ENCODE data around the gene CAPS2. TPM values are rescaled to one million over a fixed set of nuclear protein-coding genes. Genes with fewer than 3 reads are reported as not detected.

Gene CAPS2
- total and polyA plus RNA-seq, 3 experiments from 2014 or later = 1.9 to 2.6 (median 2.5) TPM

GRCh38 chr12:75302225-75302624, 27.9 kb downstream of the CAPS2 start:
- CTCF ChIA-PET = no interaction called here
- Mint-ChIP-seq H3K9me3 (no peaks in the 10 kb centered on the region), H3K27ac (no peak overlapping the region), H3K4me3 (no peak overlapping the region), H3K4me1 (no peaks in the 10 kb centered on the region), H3K27me3 (peaks cover 0 to 3% of the 10 kb centered on the region in 2 donors), H3K36me3 (peaks cover 0 to 5% (median 0%) of the 10 kb centered on the region in 3 donors)
- no peak for DNase-seq
- Histone ChIP-seq H3K27ac (ENCODE audit: low read depth, low read length) (no peak overlapping the region), H3K36me3 (ENCODE audit: insufficient read depth, low read length) (no peaks in the 10 kb centered on the region), H3K4me1 (ENCODE audit: insufficient read depth, low read length) (no peaks in the 10 kb centered on the region), H3K27me3 (ENCODE audit: insufficient read depth, low read length, poor library complexity, severe bottlenecking) (no peaks in the 10 kb centered on the region), H3K4me3 (ENCODE audit: low read length) (no peak overlapping the region), H3K9me3 (ENCODE audit: low read length) (no peaks in the 10 kb centered on the region)
- POLR2A ChIA-PET = no interaction called here

GRCh38 chr12:75294797-75295196, 35.3 kb downstream of the CAPS2 start:
- Mint-ChIP-seq H3K4me3 (no peak overlapping the region), H3K9me3 (no peaks in the 10 kb centered on the region), H3K4me1 (no peaks in the 10 kb centered on the region), H3K36me3 (no peaks in the 10 kb centered on the region), H3K27ac (no peak overlapping the region), H3K27me3 (peaks cover 0 to 3% of the 10 kb centered on the region in 2 donors)
- Histone ChIP-seq H3K36me3 (ENCODE audit: insufficient read depth, low read length) (no peaks in the 10 kb centered on the region), H3K9me3 (ENCODE audit: low read length) (no peaks in the 10 kb centered on the region), H3K4me1 (ENCODE audit: insufficient read depth, low read length) (no peaks in the 10 kb centered on the region), H3K4me3 (ENCODE audit: low read length) (no peak overlapping the region), H3K27me3 (ENCODE audit: insufficient read depth, low read length, poor library complexity, severe bottlenecking) (no peaks in the 10 kb centered on the region), H3K27ac (ENCODE audit: low read depth, low read length) (no peak overlapping the region)
- ChIA-PET CTCF (no interaction called here), POLR2A (no interaction called here)
- no peak for DNase-seq

GRCh38 chr12:75294336-75294735, 35.8 kb downstream of the CAPS2 start:
- Mint-ChIP-seq H3K4me1 (no peaks in the 10 kb centered on the region), H3K27ac (no peak overlapping the region), H3K36me3 (no peaks in the 10 kb centered on the region), H3K9me3 (no peaks in the 10 kb centered on the region), H3K27me3 (peaks cover 0 to 3% of the 10 kb centered on the region in 2 donors), H3K4me3 (no peak overlapping the region)
- no peaks in the 10 kb centered on the region for H3K9me3 ChIP-seq (ENCODE audit: low read length)
- no peak for DNase-seq
- no peaks in the 10 kb centered on the region for H3K27me3 ChIP-seq (ENCODE audit: insufficient read depth, low read length, poor library complexity, severe bottlenecking)
- no peak overlapping the region for H3K27ac ChIP-seq (ENCODE audit: low read depth, low read length)
- H3K36me3 ChIP-seq (ENCODE audit: insufficient read depth, low read length) = no peaks in the 10 kb centered on the region
- CTCF ChIA-PET = no interaction called here
- H3K4me3 ChIP-seq (ENCODE audit: low read length) = no peak overlapping the region
- POLR2A ChIA-PET = no interaction called here
- H3K4me1 ChIP-seq (ENCODE audit: insufficient read depth, low read length) = no peaks in the 10 kb centered on the region

- H3K27ac Mint-ChIP-seq = no peak overlapping the region
- no peak for DNase-seq
- Histone ChIP-seq H3K36me3 (ENCODE audit: insufficient read depth, low read length) (no peaks in the 10 kb centered on the region), H3K4me3 (ENCODE audit: low read length) (no peak overlapping the region), H3K27me3 (ENCODE audit: insufficient read depth, low read length, poor library complexity, severe bottlenecking) (no peaks in the 10 kb centered on the region), H3K9me3 (ENCODE audit: low read length) (no peaks in the 10 kb centered on the region), H3K27ac (ENCODE audit: low read depth, low read length) (no peak overlapping the region), H3K4me1 (ENCODE audit: insufficient read depth, low read length) (no peaks in the 10 kb centered on the region)
- H3K4me3 Mint-ChIP-seq = no peak overlapping the region
- CTCF ChIA-PET = no interaction called here
- H3K4me1 Mint-ChIP-seq = no peaks in the 10 kb centered on the region
- no peaks in the 10 kb centered on the region for H3K27me3 Mint-ChIP-seq
- no peaks in the 10 kb centered on the region for H3K36me3 Mint-ChIP-seq
- POLR2A ChIA-PET = no interaction called here
- H3K9me3 Mint-ChIP-seq = no peaks in the 10 kb centered on the region
These were observed 39.1 kb downstream of the CAPS2 start for GRCh38 chr12:75291014-75291413.

GRCh38 chr12:75289753-75290152, 40.4 kb downstream of the CAPS2 start:
- no peaks in the 10 kb centered on the region for H3K9me3 ChIP-seq (ENCODE audit: low read length)
- CTCF ChIA-PET = no interaction called here
- Mint-ChIP-seq H3K4me3 (no peak overlapping the region), H3K36me3 (no peaks in the 10 kb centered on the region), H3K27ac (no peak overlapping the region), H3K9me3 (no peaks in the 10 kb centered on the region), H3K4me1 (no peaks in the 10 kb centered on the region), H3K27me3 (no peaks in the 10 kb centered on the region)
- no peaks in the 10 kb centered on the region for H3K4me1 ChIP-seq (ENCODE audit: insufficient read depth, low read length)
- no peak overlapping the region for H3K4me3 ChIP-seq (ENCODE audit: low read length)
- H3K27ac ChIP-seq (ENCODE audit: low read depth, low read length) = no peak overlapping the region
- H3K36me3 ChIP-seq (ENCODE audit: insufficient read depth, low read length) = no peaks in the 10 kb centered on the region
- H3K27me3 ChIP-seq (ENCODE audit: insufficient read depth, low read length, poor library complexity, severe bottlenecking) = no peaks in the 10 kb centered on the region
- POLR2A ChIA-PET = no interaction called here
- no peak for DNase-seq

- Mint-ChIP-seq H3K9me3 (no peaks in the 10 kb centered on the region), H3K4me3 (no peak overlapping the region), H3K27me3 (no peaks in the 10 kb centered on the region), H3K4me1 (no peaks in the 10 kb centered on the region), H3K36me3 (no peaks in the 10 kb centered on the region), H3K27ac (peak overlapping the region in 1 of 8 donors; percentile 1)
- no peaks in the 10 kb centered on the region for H3K36me3 ChIP-seq (ENCODE audit: insufficient read depth, low read length)
- no peak overlapping the region for H3K27ac ChIP-seq (ENCODE audit: low read depth, low read length)
- H3K27me3 ChIP-seq (ENCODE audit: insufficient read depth, low read length, poor library complexity, severe bottlenecking) = no peaks in the 10 kb centered on the region
- no peak for DNase-seq
- POLR2A ChIA-PET = interaction anchor here (0.5 kb wide), 1 partner anchor 744 kb away, joined by 4 read pairs; no protein-coding TSS in a partner anchor
- no peaks in the 10 kb centered on the region for H3K4me1 ChIP-seq (ENCODE audit: insufficient read depth, low read length)
- no peak overlapping the region for H3K4me3 ChIP-seq (ENCODE audit: low read length)
- H3K9me3 ChIP-seq (ENCODE audit: low read length) = no peaks in the 10 kb centered on the region
- CTCF ChIA-PET = no interaction called here
These were observed 41.3 kb downstream of the CAPS2 start for GRCh38 chr12:75288860-75289259.

GRCh38 chr12:75275702-75276101, 54.4 kb downstream of the CAPS2 start:
- no peaks in the 10 kb centered on the region for H3K27me3 Mint-ChIP-seq
- no peak for DNase-seq
- ChIA-PET CTCF (no interaction called here), POLR2A (no interaction called here)
- H3K4me1 Mint-ChIP-seq = no peaks in the 10 kb centered on the region
- H3K36me3 Mint-ChIP-seq = no peaks in the 10 kb centered on the region
- Histone ChIP-seq H3K27ac (ENCODE audit: low read depth, low read length) (no peak overlapping the region), H3K36me3 (ENCODE audit: insufficient read depth, low read length) (no peaks in the 10 kb centered on the region), H3K9me3 (ENCODE audit: low read length) (no peaks in the 10 kb centered on the region), H3K4me1 (ENCODE audit: insufficient read depth, low read length) (no peaks in the 10 kb centered on the region), H3K27me3 (ENCODE audit: insufficient read depth, low read length, poor library complexity, severe bottlenecking) (no peaks in the 10 kb centered on the region), H3K4me3 (ENCODE audit: low read length) (no peak overlapping the region)
- no peak overlapping the region for H3K4me3 Mint-ChIP-seq
- H3K9me3 Mint-ChIP-seq = no peaks in the 10 kb centered on the region
- no peak overlapping the region for H3K27ac Mint-ChIP-seq

- no peaks in the 10 kb centered on the region for H3K36me3 Mint-ChIP-seq
- H3K27ac Mint-ChIP-seq = no peak overlapping the region
- Histone ChIP-seq H3K27me3 (ENCODE audit: insufficient read depth, low read length, poor library complexity, severe bottlenecking) (no peaks in the 10 kb centered on the region), H3K27ac (ENCODE audit: low read depth, low read length) (no peak overlapping the region), H3K4me3 (ENCODE audit: low read length) (no peak overlapping the region), H3K9me3 (ENCODE audit: low read length) (no peaks in the 10 kb centered on the region), H3K36me3 (ENCODE audit: insufficient read depth, low read length) (no peaks in the 10 kb centered on the region), H3K4me1 (ENCODE audit: insufficient read depth, low read length) (no peaks in the 10 kb centered on the region)
- H3K4me1 Mint-ChIP-seq = no peaks in the 10 kb centered on the region
- no peaks in the 10 kb centered on the region for H3K9me3 Mint-ChIP-seq
- ChIA-PET POLR2A (no interaction called here), CTCF (no interaction called here)
- no peak overlapping the region for H3K4me3 Mint-ChIP-seq
- no peak for DNase-seq
- peaks cover 0 to 4% of the 10 kb centered on the region in 2 donors for H3K27me3 Mint-ChIP-seq
These were observed 58.5 kb downstream of the CAPS2 start for GRCh38 chr12:75271576-75271975.

GRCh38 chr12:75270157-75270556, 60.0 kb downstream of the CAPS2 start:
- no peak overlapping the region for H3K27ac Mint-ChIP-seq
- POLR2A ChIA-PET = no interaction called here
- peaks cover 0 to 6% (median 0%) of the 10 kb centered on the region in 5 donors for H3K9me3 Mint-ChIP-seq
- Histone ChIP-seq H3K9me3 (ENCODE audit: low read length) (no peaks in the 10 kb centered on the region), H3K27ac (ENCODE audit: low read depth, low read length) (no peak overlapping the region), H3K4me1 (ENCODE audit: insufficient read depth, low read length) (no peaks in the 10 kb centered on the region), H3K27me3 (ENCODE audit: insufficient read depth, low read length, poor library complexity, severe bottlenecking) (no peaks in the 10 kb centered on the region), H3K36me3 (ENCODE audit: insufficient read depth, low read length) (no peaks in the 10 kb centered on the region), H3K4me3 (ENCODE audit: low read length) (no peak overlapping the region)
- no peak overlapping the region for H3K4me3 Mint-ChIP-seq
- no peak for DNase-seq
- CTCF ChIA-PET = no interaction called here
- no peaks in the 10 kb centered on the region for H3K36me3 Mint-ChIP-seq
- H3K4me1 Mint-ChIP-seq = no peaks in the 10 kb centered on the region
- peaks cover 4% of the 10 kb centered on the region in 2 donors for H3K27me3 Mint-ChIP-seq
